Measurements from ENCODE around the gene TSHZ2.
"Not testable (repeated sequence)": the region's sequence is repeated elsewhere in the genome, so short reads cannot be mapped to it uniquely, and the experiment has no call there.

Gene TSHZ2

GRCh38 chr20:53083411-53083810 lies 111.3 kb downstream of the TSHZ2 start:
- TF ChIP-seq CTCF (IDR thresholded peaks at IDR 0.05; ENCODE audit: low read depth, low read length) = no peak
- DNase-seq (ENCODE audit: low read depth in 2 of 2) = no peak
- H3K4me3 ChIP-seq (replicated peaks in 1 of 2; ENCODE audit: low read depth in 2 of 2, low read length in 2 of 2) = no peak overlapping the region

- TF ChIP-seq CTCF (IDR thresholded peaks at IDR 0.05; ENCODE audit: low read depth, low read length) = no peak
- H3K4me3 ChIP-seq (replicated peaks in 1 of 2; ENCODE audit: low read depth in 2 of 2, low read length in 2 of 2) = no peak overlapping the region
- DNase-seq (ENCODE audit: low read depth in 2 of 2) = no peak
Observed at GRCh38 chr20:53084408-53084997, 112.3 kb downstream of the TSHZ2 start.

- no peak for TF ChIP-seq CTCF (IDR thresholded peaks at IDR 0.05; ENCODE audit: low read depth, low read length)
- no peak for DNase-seq (ENCODE audit: low read depth in 2 of 2)
- H3K4me3 ChIP-seq (replicated peaks in 1 of 2; ENCODE audit: low read depth in 2 of 2, low read length in 2 of 2) = no peak overlapping the region
Observed at GRCh38 chr20:53085720-53086119, 113.6 kb downstream of the TSHZ2 start.

GRCh38 chr20:53087037-53087777 lies 115.0 kb downstream of the TSHZ2 start:
- H3K4me3 ChIP-seq (replicated peaks in 1 of 2; ENCODE audit: low read depth in 2 of 2, low read length in 2 of 2) = no peak overlapping the region
- DNase-seq (ENCODE audit: low read depth in 2 of 2) = peak in 1 of 2 donors; percentile 42
- TF ChIP-seq CTCF (IDR thresholded peaks at IDR 0.05; ENCODE audit: low read depth, low read length) = no peak

GRCh38 chr20:53088786-53089185 lies 116.6 kb downstream of the TSHZ2 start:
- H3K4me3 ChIP-seq (replicated peaks in 1 of 2; ENCODE audit: low read depth in 2 of 2, low read length in 2 of 2) = no peak overlapping the region
- no peak for DNase-seq (ENCODE audit: low read depth in 2 of 2)
- TF ChIP-seq CTCF (IDR thresholded peaks at IDR 0.05; ENCODE audit: low read depth, low read length) = no peak

GRCh38 chr20:53089851-53090250 lies 117.7 kb downstream of the TSHZ2 start:
- not testable (repeated sequence) for H3K4me3 ChIP-seq (replicated peaks in 1 of 2; ENCODE audit: low read depth in 2 of 2, low read length in 2 of 2)

GRCh38 chr20:53091789-53092188 lies 119.6 kb downstream of the TSHZ2 start:
- H3K4me3 ChIP-seq (replicated peaks in 1 of 2; ENCODE audit: low read depth in 2 of 2, low read length in 2 of 2) = no peak overlapping the region
- no peak for DNase-seq (ENCODE audit: low read depth in 2 of 2)
- TF ChIP-seq CTCF (IDR thresholded peaks at IDR 0.05; ENCODE audit: low read depth, low read length) = no peak

More at GRCh38 chr20:53089851-53090250, 117.7 kb downstream of the TSHZ2 start:
- not testable (repeated sequence) for DNase-seq (ENCODE audit: low read depth in 2 of 2)

Data from cardiac fibroblast (primary cell).